ENCODE results near the gene CAPNS1.

The CAPNS1 gene

GRCh38 chr19:36139473-36140303, at the start of gene CAPNS1:
Gene CAPNS1, plus strand, starts transcription at chr19:36140066. Its CDS starts 946 bp downstream, at chr19:36141012.
- DNase-seq = peak; percentile 95

- DNase-seq = no peak
Measured at GRCh38 chr19:36090910-36091695, 48.8 kb upstream of the CAPNS1 start.

GRCh38 chr19:36092566-36092965, 47.3 kb upstream of the CAPNS1 start:
- no peak for DNase-seq

GRCh38 chr19:36093146-36093662, 46.7 kb upstream of the CAPNS1 start:
- no peak for DNase-seq

GRCh38 chr19:36093687-36094086, 46.2 kb upstream of the CAPNS1 start:
- no peak for DNase-seq

- DNase-seq = no peak
Measured at GRCh38 chr19:36097036-36097435, 42.8 kb upstream of the CAPNS1 start.

- no peak for DNase-seq
Measured at GRCh38 chr19:36099166-36099785, 40.6 kb upstream of the CAPNS1 start.

GRCh38 chr19:36100476-36100875, 39.4 kb upstream of the CAPNS1 start:
- no peak for DNase-seq

- no peak for DNase-seq
Measured at GRCh38 chr19:36101550-36102327, 38.1 kb upstream of the CAPNS1 start.

- no peak for DNase-seq
Measured at GRCh38 chr19:36103040-36103626, 36.7 kb upstream of the CAPNS1 start.

- DNase-seq = no peak
Measured at GRCh38 chr19:36103842-36104552, 35.9 kb upstream of the CAPNS1 start.

- DNase-seq = no peak
Measured at GRCh38 chr19:36106441-36106840, 33.4 kb upstream of the CAPNS1 start.

- no peak for DNase-seq
Measured at GRCh38 chr19:36106991-36107390, 32.9 kb upstream of the CAPNS1 start.

GRCh38 chr19:36108684-36109083, 31.2 kb upstream of the CAPNS1 start:
- DNase-seq = no peak

GRCh38 chr19:36110487-36111199, 29.2 kb upstream of the CAPNS1 start, which contains the start of gene OVOL3:
Gene OVOL3, plus strand, starts transcription at chr19:36111143. Its CDS starts 60 bp downstream, at chr19:36111203.
- DNase-seq = no peak

- DNase-seq = no peak
Measured at GRCh38 chr19:36111200-36111539, 28.7 kb upstream of the CAPNS1 start.

- DNase-seq = no peak
Measured at GRCh38 chr19:36112678-36113077, 27.2 kb upstream of the CAPNS1 start.

GRCh38 chr19:36113425-36113824, 26.4 kb upstream of the CAPNS1 start:
- DNase-seq = no peak

GRCh38 chr19:36113894-36114720, 25.8 kb upstream of the CAPNS1 start:
- DNase-seq = peak; percentile 37

Measured in fibroblast of skin of right quadriceps (primary cell).